ENCODE results near the gene RGS8.

RGS8 gene

GRCh38 chr1:182641561-182641960 lies 42.8 kb downstream of the RGS8 start:
- Histone ChIP-seq H3K4me3 (no peak overlapping the region), H3K27ac (no peak overlapping the region)
- TF ChIP-seq, protein P1, sequence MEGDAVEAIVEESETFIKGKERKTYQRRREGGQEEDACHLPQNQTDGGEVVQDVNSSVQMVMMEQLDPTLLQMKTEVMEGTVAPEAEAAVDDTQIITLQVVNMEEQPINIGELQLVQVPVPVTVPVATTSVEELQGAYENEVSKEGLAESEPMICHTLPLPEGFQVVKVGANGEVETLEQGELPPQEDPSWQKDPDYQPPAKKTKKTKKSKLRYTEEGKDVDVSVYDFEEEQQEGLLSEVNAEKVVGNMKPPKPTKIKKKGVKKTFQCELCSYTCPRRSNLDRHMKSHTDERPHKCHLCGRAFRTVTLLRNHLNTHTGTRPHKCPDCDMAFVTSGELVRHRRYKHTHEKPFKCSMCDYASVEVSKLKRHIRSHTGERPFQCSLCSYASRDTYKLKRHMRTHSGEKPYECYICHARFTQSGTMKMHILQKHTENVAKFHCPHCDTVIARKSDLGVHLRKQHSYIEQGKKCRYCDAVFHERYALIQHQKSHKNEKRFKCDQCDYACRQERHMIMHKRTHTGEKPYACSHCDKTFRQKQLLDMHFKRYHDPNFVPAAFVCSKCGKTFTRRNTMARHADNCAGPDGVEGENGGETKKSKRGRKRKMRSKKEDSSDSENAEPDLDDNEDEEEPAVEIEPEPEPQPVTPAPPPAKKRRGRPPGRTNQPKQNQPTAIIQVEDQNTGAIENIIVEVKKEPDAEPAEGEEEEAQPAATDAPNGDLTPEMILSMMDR (IDR thresholded peaks at IDR 0.05) = no peak
- DNase-seq (ENCODE audit: low spot score) = no peak

- no peak for DNase-seq (ENCODE audit: low spot score)
- Histone ChIP-seq H3K4me3 (no peak overlapping the region), H3K27ac (no peak overlapping the region)
- TF ChIP-seq, protein P1 (IDR thresholded peaks at IDR 0.05) = no peak
Observed at GRCh38 chr1:182639330-182639729, 45.1 kb downstream of the RGS8 start.

DNA sequence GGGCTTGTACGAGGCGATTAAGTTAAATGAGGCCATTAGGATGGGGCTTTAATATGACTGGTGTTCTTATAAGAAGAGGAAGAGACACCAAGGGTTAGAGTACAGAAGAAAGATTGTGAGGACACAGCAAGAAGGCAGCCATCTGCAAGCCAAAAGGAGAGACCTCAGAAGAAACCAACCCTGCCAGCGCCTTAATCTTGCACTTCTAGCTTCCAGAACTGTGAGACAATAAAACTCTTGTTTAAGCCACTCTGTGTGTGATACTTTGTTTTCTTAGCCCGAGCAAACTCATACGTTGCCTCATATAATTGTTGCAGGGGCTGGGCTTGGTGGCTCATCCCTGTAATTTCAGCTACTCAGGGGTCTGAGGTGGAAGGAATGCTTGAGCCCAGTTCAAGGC lies 46.6 kb downstream of the RGS8 start:
- TF ChIP-seq, protein P1 (IDR thresholded peaks at IDR 0.05) = no peak
- no peak for DNase-seq (ENCODE audit: low spot score)
- Histone ChIP-seq H3K4me3 (no peak overlapping the region), H3K27ac (no peak overlapping the region)

DNA sequence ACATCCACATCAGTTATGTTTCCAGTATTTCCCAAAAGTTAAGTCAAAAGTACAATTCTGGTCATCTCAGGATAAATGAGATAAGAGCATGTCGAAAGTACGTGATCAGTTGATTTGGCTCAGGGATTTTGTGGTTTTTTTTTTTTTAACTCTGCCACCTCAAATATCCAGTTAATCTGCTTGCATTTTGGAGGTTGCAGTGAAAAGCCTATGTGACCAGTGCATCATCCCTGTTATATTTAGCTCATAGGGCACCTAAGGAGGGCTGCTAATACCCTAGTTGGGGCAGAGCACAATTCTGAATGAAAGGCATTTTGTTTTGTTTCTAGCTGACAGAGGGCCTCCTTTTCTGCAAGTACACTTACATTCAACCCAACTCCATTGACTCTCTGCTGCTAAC lies 48.5 kb downstream of the RGS8 start:
- no peak overlapping the region for H3K27ac ChIP-seq
- DNase-seq (ENCODE audit: low spot score) = no peak
- TF ChIP-seq, protein P1 (IDR thresholded peaks at IDR 0.05) = no peak
- no peak overlapping the region for H3K4me3 ChIP-seq
